IMR-90 (cell line): ENCODE measurements around the gene FCHO1. TPM values are rescaled to one million over a fixed set of nuclear protein-coding genes. Genes with fewer than 3 reads are reported as not detected.
A peak's percentile ranks its signal among the peaks of the same experiment; 100 is the strongest.

Experiments
- ATAC-seq: fragments of 200-7000 bp; cut with Tn5 transposase; 2 replicates; pipeline ENCODE4 v1.9.1; 2020; ENCODE audit warnings: low read depth, mild to moderate bottlenecking, moderate library complexity
- BruUV-seq: library from RNA; stranded (reverse); fragments of 400-500 nt; replicated peaks from 2 replicates; lab custom pipeline; 2021; lab: Mats Ljungman, UMichigan
- CTCF ChIA-PET: fragments of 300-600 bp; formaldehyde crosslinking; extraction: SDS; loops from one replicate; lab custom pipeline; 2021; ENCODE audit warnings: antibody characterized with exemption; lab: Yijun Ruan, JAX
- POLR2A ChIA-PET: fragments of 300-600 bp; sonication (Branson Sonifier 250); formaldehyde crosslinking; loops from one replicate; lab custom pipeline; 2022; ENCODE audit warnings: antibody characterized with exemption; ENCODE audit not compliant: unreplicated experiment; lab: Charles Lee
- DNase-seq: peaks from one replicate; pipeline ENCODE4 v3.0.0; 2013
- H2AFZ ChIP-seq: replicated peaks from 2 replicates; pipeline ENCODE3; 2013; ENCODE audit warnings: low read length, mild to moderate bottlenecking; ENCODE audit not compliant: poor library complexity
- H2AK5ac ChIP-seq: 2 replicates; pipeline ENCODE4 v1.6.1; 2013; ENCODE audit warnings: low read depth, low read length, inconsistent platforms
- H2AK9ac ChIP-seq: replicated peaks from 2 replicates; pipeline ENCODE3; 2013; ENCODE audit warnings: mild to moderate bottlenecking, low read depth, low read length, moderate library complexity; ENCODE audit not compliant: poor library complexity
- H2BK120ac ChIP-seq: 2 replicates; pipeline ENCODE4 v1.6.1; 2013; ENCODE audit warnings: low read depth, low read length, inconsistent platforms
- H2BK15ac ChIP-seq: 3 replicates; pipeline ENCODE4 v1.6.1; 2013; ENCODE audit warnings: low read depth, low read length, inconsistent platforms
- H2BK20ac ChIP-seq: 2 replicates; pipeline ENCODE4 v1.6.1; 2013; ENCODE audit warnings: low read depth, mild to moderate bottlenecking, inconsistent platforms, low read length, moderate library complexity
- H2BK5ac ChIP-seq: 2 replicates; pipeline ENCODE4 v1.6.1; 2013; ENCODE audit warnings: mild to moderate bottlenecking, low read depth, low read length, inconsistent platforms; ENCODE audit not compliant: poor library complexity, severe bottlenecking
- H3K14ac ChIP-seq: replicated peaks from 2 replicates; pipeline ENCODE4 v1.6.1; 2013; ENCODE audit warnings: low read depth, low read length, inconsistent platforms
- H3K18ac ChIP-seq: 2 replicates; pipeline ENCODE4 v1.6.1; 2013; ENCODE audit warnings: low read depth, low read length, control low read depth
- H3K23ac ChIP-seq: 2 replicates; pipeline ENCODE4 v1.6.1; 2013; ENCODE audit warnings: low read depth, low read length, inconsistent platforms
- H3K27ac ChIP-seq: 2 replicates; pipeline ENCODE4 v1.5.1; 2013; ENCODE audit warnings: mild to moderate bottlenecking, control low read depth, low read length; ENCODE audit not compliant: insufficient read depth
- H3K27me3 ChIP-seq: 2 replicates; pipeline ENCODE4 v1.6.1; 2013; ENCODE audit warnings: low read length; ENCODE audit not compliant: control insufficient read depth, insufficient read depth
- H3K36me3 ChIP-seq: 2 replicates; pipeline ENCODE4 v1.6.1; 2013; ENCODE audit warnings: low read length, mixed read lengths; ENCODE audit not compliant: control insufficient read depth, insufficient read depth
- H3K4ac ChIP-seq: 2 replicates; pipeline ENCODE4 v1.6.1; 2013; ENCODE audit warnings: low read depth, low read length, inconsistent platforms
- H3K4me1 ChIP-seq: 2 replicates; pipeline ENCODE4 v1.6.1; 2013; ENCODE audit warnings: low read length, mixed read lengths; ENCODE audit not compliant: control insufficient read depth, insufficient read depth
- H3K4me2 ChIP-seq: 2 replicates; pipeline ENCODE4 v1.6.1; 2013; ENCODE audit warnings: low read depth, mild to moderate bottlenecking, control low read depth, low read length, moderate library complexity
- H3K4me3 ChIP-seq: 2 replicates; pipeline ENCODE4 v1.5.1; 2013; ENCODE audit warnings: low read depth, mild to moderate bottlenecking, control low read depth, low read length, moderate library complexity; ENCODE audit not compliant: insufficient read depth
- H3K56ac ChIP-seq: 2 replicates; pipeline ENCODE4 v1.6.1; 2013; ENCODE audit warnings: low read length, inconsistent platforms; ENCODE audit not compliant: insufficient read depth; ENCODE audit errors: extremely low read depth
- H3K79me1 ChIP-seq, 2 experiments: 2 replicates each; pipeline ENCODE4 v1.6.1; 2013; ENCODE audit warnings: low read length in 2 of 2, inconsistent platforms in 1 of 2, low read depth in 1 of 2
- H3K9ac ChIP-seq: 2 replicates; pipeline ENCODE4 v1.6.1; 2013; ENCODE audit warnings: low read depth, low read length, control low read depth
- H3K9me1 ChIP-seq: 2 replicates; pipeline ENCODE4 v1.6.1; 2013; ENCODE audit warnings: low read length, inconsistent platforms; ENCODE audit not compliant: insufficient read depth
- H3K9me3 ChIP-seq: 2 replicates; pipeline ENCODE4 v1.6.1; 2013; ENCODE audit warnings: low read length; ENCODE audit not compliant: control insufficient read depth, insufficient read depth
- H4K20me1 ChIP-seq: 2 replicates; pipeline ENCODE4 v1.6.1; 2013; ENCODE audit warnings: low read length, inconsistent platforms; ENCODE audit not compliant: insufficient read depth
- H4K5ac ChIP-seq: 2 replicates; pipeline ENCODE4 v1.6.1; 2013; ENCODE audit warnings: mild to moderate bottlenecking, low read depth, low read length, control low read depth
- H4K8ac ChIP-seq, 2 experiments: 2 replicates each; pipeline ENCODE4 v1.6.1; 2013; ENCODE audit warnings: low read depth in 2 of 2, low read length in 2 of 2, control low read depth in 1 of 2, inconsistent platforms in 1 of 2
- H4K91ac ChIP-seq: 2 replicates; pipeline ENCODE4 v1.6.1; 2013; ENCODE audit warnings: low read depth, low read length, inconsistent platforms; ENCODE audit not compliant: insufficient read depth
- BHLHE40 ChIP-seq: fragments of 150-350 bp; IDR thresholded peaks from 2 replicates; pipeline ENCODE4 v1.6.1; 2016; ENCODE audit warnings: mild to moderate bottlenecking, low read depth, low read length
- CEBPB ChIP-seq: IDR thresholded peaks from 2 replicates; pipeline ENCODE4 v1.6.1; 2012; ENCODE audit warnings: low read depth, low read length, improper control_type of control experiment
- CHD1 ChIP-seq: IDR thresholded peaks from 2 replicates; pipeline ENCODE4 v1.6.1; 2012; ENCODE audit warnings: low read depth, low read length, improper control_type of control experiment
- MAFK ChIP-seq: IDR thresholded peaks from 2 replicates; pipeline ENCODE4 v1.6.1; 2012; ENCODE audit warnings: low read depth, low read length, improper control_type of control experiment
- MXI1 ChIP-seq: IDR thresholded peaks from 2 replicates; pipeline ENCODE4 v1.6.1; 2012; ENCODE audit warnings: low read depth, mild to moderate bottlenecking, low read length, moderate library complexity, borderline replicate concordance
- POLR2A ChIP-seq: IDR thresholded peaks from 2 replicates; pipeline ENCODE4 v1.6.1; 2012; ENCODE audit warnings: mild to moderate bottlenecking, low read depth, low read length
- RCOR1 ChIP-seq: IDR thresholded peaks from 2 replicates; pipeline ENCODE4 v1.6.1; 2012; ENCODE audit warnings: mild to moderate bottlenecking, low read length, improper control_type of control experiment; ENCODE audit not compliant: insufficient replicate concordance
- WGBS, 2 experiments: methylation state at CpG; one replicate each; pipeline versions ENCODE4 v1.1.5 to v1.1.7; 2013; ENCODE audit warnings: missing lambda C conversion rate in 2 of 2; ENCODE audit not compliant: insufficient read length in 1 of 2; ENCODE audit errors: extremely low coverage in 2 of 2; 5-methylcytosine and 5-hydroxymethylcytosine counted together
- dilution Hi-C: fragments of 300-500 bp; cut with HindIII; formaldehyde crosslinking; loops from one replicate; pipeline ENCODE4 v1.14.3; 2018; ENCODE audit warnings: low sequenced_read_pairs; ENCODE audit not compliant: unreplicated experiment
- in situ Hi-C: fragments of 300-500 bp; cut with MboI; formaldehyde crosslinking; loops from 3 replicates; pipeline ENCODE4 v1.14.3; 2019; ENCODE audit warnings: low sequenced_read_pairs, inconsistent platforms, mixed read lengths
- intact Hi-C: fragments of 100-400 bp; cut with micrococcal nuclease; formaldehyde crosslinking; loops from 2 replicates; pipeline ENCODE4 v1.10.0; 2022
- polyA plus RNA-seq, 3 experiments: library from polyadenylated mRNA; depleted of rRNA; stranded (reverse); fragments of >200 nt; gene quantifications; 2 replicates each; pipeline ENCODE4 v1.2.3, GENCODE V29; 2012; ENCODE audit warnings: low replicate concordance in 1 of 3
- total RNA-seq: library from RNA; depleted of rRNA; stranded (reverse); fragments of >200 nt; gene quantifications from 2 replicates; pipeline ENCODE4 v1.2.3, GENCODE V29; 2012

FCHO1 gene
- total and polyA plus RNA-seq, 2 of the 4 experiments (the other 2 are of a cell fraction) = 0.18 to 1.0 TPM

- Histone ChIP-seq H3K27me3 (no peaks in the 10 kb centered on the region), H3K56ac (peak overlapping the region; percentile 23; the same call in 1 of the 2 replicates), H2AK9ac (peak overlapping the region; percentile 96), H3K4ac (0 out of 2 replicates have a peak overlapping the region, but pooled peaks have one; percentile 33), H3K9ac (peak overlapping the region; percentile 73), H4K5ac (no peak overlapping the region), H3K4me1 (peaks cover 13% of the 10 kb centered on the region), H2BK20ac (no peak overlapping the region), H3K18ac (no peak overlapping the region), H3K9me3 (no peaks in the 10 kb centered on the region), H2AK5ac (peak overlapping the region; percentile 27), H3K4me2 (peak overlapping the region; percentile 94), H4K8ac (no peak overlapping the region), H2BK15ac (no peak overlapping the region), H4K20me1 (peaks cover 24% of the 10 kb centered on the region), H2BK120ac (no peak overlapping the region), H3K36me3 (peaks cover 25% of the 10 kb centered on the region), H3K27ac (no peak overlapping the region; the same call in 1 of the 2 replicates), H2BK5ac (no peak overlapping the region), H3K23ac (peak overlapping the region; percentile 79), H3K9me1 (peaks cover 20% of the 10 kb centered on the region), H3K79me1 (peaks cover 11 to 55% of the 10 kb centered on the region in 2 experiments), H3K4me3 (peak overlapping the region; percentile 70), H3K14ac (peak overlapping the region; percentile 63), H2AFZ (peak overlapping the region; percentile 66), H4K91ac (no peak overlapping the region)
- CTCF ChIA-PET = no interaction called here
- TF ChIP-seq POLR2A (no peak), MAFK (no peak), BHLHE40 (no peak), CEBPB (no peak), MXI1 (no peak), CHD1 (no peak), RCOR1 (no peak)
- intact Hi-C loops = no loop called here
- ATAC-seq = no peak
- POLR2A ChIA-PET = no interaction called here
- in situ Hi-C loops = no loop called here
- BruUV-seq = no TSS peak
- DNase-seq = no peak
- no CpG with 5 or more reads among the region's 7 CpGs for WGBS, 2 experiments
- dilution Hi-C loops = no loop called here
These were observed 30.8 kb upstream of the FCHO1 start for GRCh38 chr19:17720440-17720839.
